GM18520 (cell line): ENCODE data around the gene PPP2R5A.
"Not testable (repeated sequence)": the region's sequence is repeated elsewhere in the genome, so short reads cannot be mapped to it uniquely, and the experiment has no call there.

Experiments
- ATAC-seq: cut with Tn5 transposase; IDR thresholded peaks from one replicate; pipeline ENCODE4 v1.9.1; 2021; ENCODE audit not compliant: unreplicated experiment

PPP2R5A gene

DNA sequence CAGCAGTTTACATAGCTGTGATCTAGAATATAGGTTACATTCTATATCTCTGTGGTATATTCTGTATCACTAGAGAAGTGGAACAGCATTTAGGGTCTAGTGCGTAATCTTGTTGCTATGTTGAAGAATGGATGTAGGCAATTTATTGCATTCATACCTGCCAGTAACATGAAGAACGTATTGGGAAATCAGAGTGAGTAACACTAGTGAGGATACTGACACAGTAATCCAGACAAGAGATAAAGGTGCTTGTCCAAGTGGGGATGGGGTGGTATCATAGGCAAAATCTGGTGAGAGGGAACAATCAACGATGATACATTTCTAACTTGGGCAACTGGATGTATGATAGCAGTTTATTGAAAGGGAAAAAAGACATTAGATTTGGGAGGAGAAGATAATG is 9.8 kb downstream of the PPP2R5A start:
- no peak for ATAC-seq

DNA sequence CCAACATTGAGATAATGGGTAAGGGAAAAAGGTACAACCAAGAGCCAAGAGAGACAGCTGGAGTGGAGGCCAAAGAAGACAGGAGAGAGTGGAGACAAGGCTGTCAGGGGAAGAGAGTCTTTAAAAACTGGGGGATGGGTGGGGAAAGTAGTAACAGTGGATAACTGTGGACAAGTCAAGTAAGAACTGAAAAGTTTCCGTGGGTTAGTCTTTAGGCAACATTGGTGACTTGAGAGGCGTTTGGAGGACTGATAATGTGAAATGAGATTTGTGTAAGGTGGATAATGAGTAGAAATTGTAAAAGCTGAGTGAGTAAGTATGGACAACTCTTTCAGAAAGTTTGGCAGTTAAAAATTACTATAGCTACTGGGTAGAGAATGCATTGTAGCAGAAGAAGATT is 10.4 kb downstream of the PPP2R5A start:
- ATAC-seq = no peak

- ATAC-seq = no peak
Observed at GRCh38 chr1:212297338-212297737, 12.1 kb downstream of the PPP2R5A start.

GRCh38 chr1:212301580-212301979 is 16.4 kb downstream of the PPP2R5A start:
- ATAC-seq = no peak

DNA sequence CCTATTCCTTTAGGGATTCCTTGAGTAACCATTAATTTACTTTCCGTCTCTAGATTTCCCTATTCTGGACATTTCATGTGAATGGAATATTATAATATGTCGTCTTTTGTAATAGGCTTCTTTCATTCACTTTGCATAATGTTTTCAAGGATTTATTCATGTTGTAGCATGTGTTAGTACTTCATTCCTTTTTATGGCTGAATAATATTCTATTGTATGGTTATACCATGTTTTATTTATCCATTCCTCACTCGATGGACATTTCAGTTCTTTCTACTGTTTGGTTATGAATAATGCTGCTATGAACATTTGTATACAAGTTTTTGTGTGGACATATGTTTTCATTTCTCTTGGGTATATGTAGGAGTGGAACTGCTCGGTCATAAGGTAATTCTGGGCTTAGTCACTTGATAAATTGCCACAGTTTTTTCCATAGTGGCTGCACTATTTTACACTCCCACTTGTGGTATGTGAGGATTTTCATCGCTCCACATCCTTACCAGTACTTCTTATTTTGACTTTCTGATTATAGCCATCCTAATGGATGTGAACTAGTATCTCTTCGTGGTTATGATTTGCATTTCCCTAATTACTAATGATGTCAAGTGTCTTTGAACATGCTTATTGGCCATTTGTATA is 17.7 kb downstream of the PPP2R5A start:
- ATAC-seq = no peak

DNA sequence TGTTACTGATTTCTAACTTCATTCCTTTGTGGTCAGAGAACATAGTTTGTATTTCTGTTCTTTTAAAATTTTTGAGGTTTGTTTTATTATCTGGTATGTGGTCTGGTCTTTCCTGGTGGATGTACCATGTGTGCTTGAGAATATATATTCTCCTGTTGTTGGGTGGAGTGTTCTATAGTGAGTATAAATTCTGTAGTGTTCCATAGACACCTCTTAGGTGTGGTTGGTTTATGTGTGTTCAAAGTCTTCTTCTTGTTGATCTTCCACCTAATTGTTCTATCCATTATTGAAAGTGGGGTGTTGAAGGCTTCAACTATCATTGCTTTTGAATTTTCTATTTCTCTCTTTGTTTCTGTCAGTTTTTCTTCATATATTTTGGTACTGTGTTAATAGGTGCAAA is 20.1 kb downstream of the PPP2R5A start:
- ATAC-seq = no peak

DNA sequence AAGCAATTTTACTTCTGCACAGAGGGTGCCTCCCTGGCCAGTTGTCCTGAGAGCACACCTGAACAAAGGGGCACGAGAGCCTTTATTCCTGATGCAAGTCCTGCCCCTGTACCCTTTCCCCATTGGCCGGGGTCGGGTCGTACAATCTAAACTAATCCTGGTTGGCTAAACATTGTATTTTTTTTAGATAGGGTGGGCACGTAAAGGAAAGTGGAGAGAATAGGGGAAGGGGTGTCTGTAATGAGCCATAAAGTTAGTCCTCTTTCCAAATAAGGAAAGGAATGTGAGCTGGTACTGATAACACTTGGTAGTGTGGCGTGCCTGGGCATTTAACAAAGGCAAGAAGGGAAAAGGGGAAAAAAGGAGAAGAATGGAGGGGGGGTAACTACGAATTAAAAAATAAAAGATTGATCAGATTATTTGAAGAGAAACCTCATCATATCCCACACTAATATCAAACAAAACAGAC is 20.8 kb downstream of the PPP2R5A start:
- not testable (repeated sequence) for ATAC-seq

DNA sequence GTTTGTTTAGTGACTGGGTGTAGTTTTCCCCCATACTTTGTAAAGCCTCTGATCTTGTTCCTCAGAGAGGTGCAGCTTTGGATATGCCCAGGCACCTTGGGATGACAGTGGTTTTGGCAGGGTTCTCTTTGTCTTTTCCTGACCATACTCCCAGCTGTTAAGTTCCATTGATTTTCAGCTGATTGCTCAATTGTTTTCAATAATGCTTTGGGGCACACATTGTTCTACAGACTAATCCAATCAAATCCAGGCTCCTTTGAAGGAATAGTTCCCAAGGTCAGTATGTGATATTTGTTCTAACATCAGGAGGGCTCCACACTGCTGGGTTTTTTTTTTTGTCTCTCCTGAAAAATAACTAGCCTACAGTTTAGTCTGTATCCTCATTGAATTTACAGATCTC is 24.8 kb downstream of the PPP2R5A start:
- ATAC-seq = no peak

DNA sequence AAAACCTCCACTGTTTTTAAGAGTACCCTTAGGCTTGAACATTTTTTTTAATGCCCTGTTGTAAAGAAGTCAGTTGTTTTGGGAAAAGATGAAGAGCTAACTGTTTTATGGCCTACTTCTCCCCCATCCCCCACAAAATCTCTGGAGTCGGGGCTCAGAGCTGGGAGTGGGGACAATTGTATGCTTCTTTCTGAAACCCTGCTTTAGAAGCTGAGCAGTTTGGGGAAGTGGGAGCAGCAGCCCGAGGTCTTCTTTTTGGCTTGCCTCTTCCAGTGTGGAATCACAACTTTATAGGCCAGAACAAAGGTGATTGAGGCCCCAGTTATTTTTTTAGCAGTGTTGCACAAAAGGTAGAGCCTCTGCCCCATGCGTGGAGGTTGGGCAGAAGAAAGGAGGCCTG is 25.2 kb downstream of the PPP2R5A start:
- ATAC-seq = no peak

GRCh38 chr1:212311836-212312497 is 26.8 kb downstream of the PPP2R5A start:
- no peak for ATAC-seq

GRCh38 chr1:212313616-212314015 is 28.4 kb downstream of the PPP2R5A start:
- no peak for ATAC-seq

GRCh38 chr1:212315184-212315583 is 30.0 kb downstream of the PPP2R5A start:
- ATAC-seq = no peak

DNA sequence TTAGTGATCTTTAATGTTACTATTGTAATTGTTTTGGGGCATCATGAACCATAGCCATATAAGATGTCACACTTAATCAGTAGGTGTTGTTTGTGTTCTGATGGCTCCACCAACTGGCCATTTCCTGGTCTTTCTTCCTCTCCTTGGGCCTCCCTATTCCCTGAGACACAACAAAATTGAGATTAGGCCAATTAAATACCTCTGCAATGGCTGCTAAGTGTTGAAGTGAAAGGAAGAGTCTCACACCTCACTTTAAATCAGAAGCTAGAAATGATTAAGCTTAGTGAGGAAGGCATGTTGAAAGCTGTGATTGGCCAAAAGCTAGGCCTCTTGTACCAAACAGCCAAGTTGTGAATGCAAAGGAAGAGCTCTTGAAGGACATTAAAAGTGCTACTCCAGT is 30.7 kb downstream of the PPP2R5A start:
- ATAC-seq = no peak

GRCh38 chr1:212317916-212318315 is 32.7 kb downstream of the PPP2R5A start:
- no peak for ATAC-seq

DNA sequence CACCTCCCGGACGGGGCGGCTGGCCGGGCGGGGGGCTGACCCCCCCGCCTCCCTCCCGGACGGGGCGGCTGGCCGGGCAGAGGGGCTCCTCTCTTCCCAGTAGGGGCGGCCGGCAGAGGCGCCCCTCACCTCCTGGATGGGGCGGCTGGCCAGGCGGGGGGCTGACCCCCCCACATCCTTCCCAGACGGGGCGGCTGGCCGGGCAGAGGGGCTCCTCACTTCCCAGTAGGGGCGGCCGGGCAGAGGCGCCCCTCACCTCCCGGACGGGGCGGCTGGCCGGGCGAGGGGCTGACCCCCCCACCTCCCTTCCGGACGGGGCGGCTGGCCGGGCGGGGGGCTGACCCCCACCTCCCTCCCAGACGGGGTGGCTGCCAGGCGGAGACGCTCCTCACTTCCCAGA is 35.8 kb downstream of the PPP2R5A start:
- ATAC-seq = not testable (repeated sequence)

- ATAC-seq = no peak
Observed at GRCh38 chr1:212323066-212323465, 37.9 kb downstream of the PPP2R5A start.

GRCh38 chr1:212326541-212326940 is 41.3 kb downstream of the PPP2R5A start:
- no peak for ATAC-seq

DNA sequence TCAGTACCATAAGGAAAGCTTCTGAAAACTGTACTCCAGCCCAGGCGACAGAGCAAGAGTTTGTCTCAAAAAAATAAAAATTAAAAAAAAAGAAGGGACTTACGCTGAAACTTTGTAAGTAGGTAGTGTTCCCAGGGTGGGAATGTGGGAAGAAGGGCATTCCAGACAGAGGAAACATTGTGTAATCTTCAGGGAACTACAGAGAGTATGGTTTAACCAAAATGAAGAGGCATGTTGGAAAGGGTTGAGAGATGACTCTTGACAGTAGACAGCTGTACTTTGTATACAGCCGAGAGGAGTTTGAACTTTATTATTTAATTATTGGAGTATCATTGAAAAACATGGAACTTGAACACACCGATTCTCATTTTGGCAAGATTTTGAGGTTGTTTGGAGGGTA is 43.0 kb downstream of the PPP2R5A start:
- ATAC-seq = no peak

GRCh38 chr1:212329105-212329504 is 43.9 kb downstream of the PPP2R5A start:
- no peak for ATAC-seq

DNA sequence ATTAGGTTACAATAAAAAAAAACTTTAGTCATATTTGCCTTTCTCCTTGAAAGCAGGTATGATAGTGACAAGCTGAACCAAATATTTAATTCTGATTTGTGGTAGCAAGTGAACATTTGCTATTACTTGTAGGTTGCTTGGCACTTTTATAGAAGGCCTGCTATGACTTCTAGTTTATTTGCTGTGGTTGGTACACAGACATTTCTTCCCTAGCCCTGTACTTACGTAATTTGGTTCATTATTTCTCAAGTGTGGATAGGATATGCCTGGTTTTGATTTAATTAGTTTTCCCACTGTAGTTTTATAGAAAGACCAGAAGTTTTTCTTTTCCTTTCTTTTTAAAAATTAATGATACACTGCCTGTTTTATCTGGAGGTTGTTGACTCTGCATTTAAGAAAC is 55.9 kb downstream of the PPP2R5A start:
- no peak for ATAC-seq

- ATAC-seq = no peak
Observed at GRCh38 chr1:212344905-212345304, 59.7 kb downstream of the PPP2R5A start.

DNA sequence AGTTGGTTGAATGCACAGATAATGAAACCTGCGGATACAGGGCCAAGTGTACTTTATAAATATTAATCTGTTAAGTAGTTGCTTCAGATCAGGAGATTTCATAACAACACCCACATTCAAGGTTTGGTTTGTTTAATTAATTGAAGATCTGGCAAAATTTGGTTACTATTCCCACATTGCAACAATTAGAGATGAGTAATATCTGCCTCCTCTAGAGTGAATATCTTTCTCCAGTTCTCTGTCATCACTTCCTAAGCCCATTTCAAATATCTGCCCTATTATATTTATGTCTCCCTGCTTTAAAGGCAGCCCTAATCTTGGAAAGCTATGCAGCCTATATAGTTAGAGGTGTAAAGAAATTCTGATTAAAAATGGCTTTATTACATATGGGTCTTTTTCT is 61.4 kb downstream of the PPP2R5A start:
- no peak for ATAC-seq
